CD4-positive, alpha-beta memory T cell (primary cell): ENCODE results near the gene SNAP47. TPM values are rescaled to one million over a fixed set of nuclear protein-coding genes. Genes with fewer than 3 reads are reported as not detected.

Source experiments
- CTCF ChIA-PET: fragments of 350-600 bp; sonication (Branson Sonifier 250); formaldehyde crosslinking; loops from one replicate; lab custom pipeline; 2021; ENCODE audit warnings: inconsistent platforms; ENCODE audit not compliant: partially characterized antibody; lab: Charles Lee
- POLR2A ChIA-PET: fragments of 350-600 bp; sonication (Branson Sonifier 250); formaldehyde crosslinking; loops from one replicate; lab custom pipeline; 2021; ENCODE audit not compliant: partially characterized antibody; lab: Charles Lee
- DNase-seq, 5 donors: peaks; one replicate each; pipeline versions ENCODE4 v3.0.0 to v3.0.0-alpha.2; 2020 to 2022; ENCODE audit warnings: mixed read lengths in 1 of 5
- H3K27ac ChIP-seq: one replicate; pipeline ENCODE4 v1.7.0; 2013; ENCODE audit warnings: low read depth, low read length
- H3K27me3 ChIP-seq: 2 replicates; pipeline ENCODE4 v1.7.0; 2013; ENCODE audit warnings: mild to moderate bottlenecking, low read length, moderate library complexity; ENCODE audit not compliant: insufficient read depth
- H3K36me3 ChIP-seq: 2 replicates; pipeline ENCODE4 v1.7.0; 2013; ENCODE audit warnings: mild to moderate bottlenecking, low read length, moderate library complexity; ENCODE audit not compliant: insufficient read depth
- H3K4me1 ChIP-seq: 2 replicates; pipeline ENCODE4 v1.7.0; 2013; ENCODE audit warnings: mild to moderate bottlenecking, low read length, moderate library complexity; ENCODE audit not compliant: insufficient read depth
- H3K4me3 ChIP-seq, 2 donors: one replicate each; pipeline ENCODE4 v1.7.0; 2013; ENCODE audit warnings: low read length in 2 of 2, mild to moderate bottlenecking in 1 of 2
- H3K9me3 ChIP-seq, 2 donors: one replicate each; pipeline ENCODE4 v1.7.0; 2013; ENCODE audit warnings: low read length in 2 of 2, control low read depth in 1 of 2; ENCODE audit not compliant: control insufficient read depth in 1 of 2
- H3K27ac Mint-ChIP-seq, 7 donors: one replicate each; pipeline ENCODE4 v1.8.0; 2020 to 2021; ENCODE audit warnings: mixed read lengths in 7 of 7, mild to moderate bottlenecking in 6 of 7, inconsistent platforms in 3 of 7, moderate library complexity in 3 of 7
- H3K27me3 Mint-ChIP-seq, 2 donors: one replicate each; pipeline ENCODE4 v1.8.0; 2020 to 2021; ENCODE audit warnings: mixed read lengths in 2 of 2
- H3K36me3 Mint-ChIP-seq, 2 donors: one replicate each; pipeline ENCODE4 v1.8.0; 2020 to 2021; ENCODE audit warnings: mixed read lengths in 2 of 2, inconsistent platforms in 1 of 2, mild to moderate bottlenecking in 1 of 2
- H3K4me1 Mint-ChIP-seq, 4 donors: one replicate each; pipeline ENCODE4 v1.8.0; 2020 to 2021; ENCODE audit warnings: mixed read lengths in 4 of 4, mild to moderate bottlenecking in 1 of 4
- H3K4me3 Mint-ChIP-seq, 8 donors: one replicate each; pipeline ENCODE4 v1.8.0; 2020 to 2021; ENCODE audit warnings: mixed read lengths in 8 of 8, mild to moderate bottlenecking in 7 of 8, moderate library complexity in 6 of 8, inconsistent platforms in 3 of 8
- H3K9me3 Mint-ChIP-seq, 8 donors: one replicate each; pipeline ENCODE4 v1.8.0; 2020 to 2021; ENCODE audit warnings: mixed read lengths in 8 of 8, mild to moderate bottlenecking in 5 of 8, inconsistent platforms in 3 of 8, moderate library complexity in 1 of 8
- intact Hi-C: fragments of 100-400 bp; cut with micrococcal nuclease; formaldehyde crosslinking; loops from one replicate; pipeline ENCODE4 v1.15.1; 2023
- polyA plus RNA-seq, 2 donors: library from polyadenylated mRNA; unstranded; fragments of 300-500 nt; fragmentation: Illumina TruSeq; gene quantifications; one replicate each; pipeline ENCODE4 v1.2.3, GENCODE V29; 2021
- total RNA-seq, 2 experiments: library from RNA; stranded (reverse); gene quantifications; one replicate each; pipeline ENCODE4 v1.2.3, GENCODE V29; 2021

The SNAP47 gene
- total and polyA plus RNA-seq, 4 experiments from 2014 or later: 27.0 to 53.6 (median 38.5) TPM

DNA sequence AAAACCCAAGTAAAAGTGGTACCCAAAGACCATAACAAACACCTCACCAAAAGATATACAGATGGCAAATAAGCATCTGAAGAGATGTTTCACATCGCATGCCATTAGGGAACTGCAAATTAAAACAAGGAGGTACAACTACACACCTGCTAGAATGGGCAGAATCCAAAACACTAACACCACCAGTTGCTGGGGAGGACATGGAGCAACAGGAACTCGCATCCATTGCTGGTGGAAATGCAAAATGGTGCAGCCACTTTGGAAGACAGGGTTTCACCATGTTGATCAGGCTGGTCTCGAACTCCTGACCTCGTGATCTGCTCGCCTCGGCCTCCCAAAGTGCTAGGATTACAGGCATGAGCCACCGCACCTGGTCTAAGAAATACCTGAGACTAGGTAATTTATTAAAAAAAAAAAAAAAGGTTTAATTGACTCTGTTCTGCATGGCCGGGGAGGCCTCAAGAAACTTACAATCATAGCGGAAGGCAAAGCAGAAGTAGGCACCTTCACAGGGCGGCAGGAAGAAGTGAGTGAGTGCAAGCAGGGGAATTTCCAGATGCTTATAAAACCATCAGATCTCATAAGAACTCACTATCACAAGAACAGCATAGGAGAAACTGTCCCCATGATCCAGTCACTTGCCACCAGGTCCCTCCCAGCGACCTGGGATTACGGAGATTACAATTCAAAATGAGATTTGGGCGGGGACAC is 50.0 kb downstream of the SNAP47 start:
- H3K4me3 ChIP-seq: no peak overlapping the region
- Mint-ChIP-seq H3K27ac (peak overlapping the region in 1 of 7 donors; percentile 42), H3K36me3 (peaks cover 2 to 3% of the 10 kb centered on the region in 2 donors), H3K9me3 (no peaks in the 10 kb centered on the region), H3K4me3 (peak overlapping the region in 3 of 8 donors; percentile 13 to 31 (median 23)), H3K27me3 (no peaks in the 10 kb centered on the region), H3K4me1 (peaks cover 8 to 31% (median 21%) of the 10 kb centered on the region in 4 donors)
- no peak overlapping the region for H3K27ac ChIP-seq
- intact Hi-C loops: loop anchor here (5.0 kb wide), 2 partner anchors 102 to 382 kb away; partner anchors contain the start of gene IBA57
- no peak for DNase-seq
- peaks cover 28% of the 10 kb centered on the region for H3K4me1 ChIP-seq
- H3K36me3 ChIP-seq: no peaks in the 10 kb centered on the region
- CTCF ChIA-PET: no interaction called here
- no peaks in the 10 kb centered on the region for H3K9me3 ChIP-seq
- POLR2A ChIA-PET: interaction anchor here (3.0 kb wide), 1 partner anchor 19 kb away, joined by 61 read pairs; no protein-coding TSS in a partner anchor
- H3K27me3 ChIP-seq: no peaks in the 10 kb centered on the region

DNA sequence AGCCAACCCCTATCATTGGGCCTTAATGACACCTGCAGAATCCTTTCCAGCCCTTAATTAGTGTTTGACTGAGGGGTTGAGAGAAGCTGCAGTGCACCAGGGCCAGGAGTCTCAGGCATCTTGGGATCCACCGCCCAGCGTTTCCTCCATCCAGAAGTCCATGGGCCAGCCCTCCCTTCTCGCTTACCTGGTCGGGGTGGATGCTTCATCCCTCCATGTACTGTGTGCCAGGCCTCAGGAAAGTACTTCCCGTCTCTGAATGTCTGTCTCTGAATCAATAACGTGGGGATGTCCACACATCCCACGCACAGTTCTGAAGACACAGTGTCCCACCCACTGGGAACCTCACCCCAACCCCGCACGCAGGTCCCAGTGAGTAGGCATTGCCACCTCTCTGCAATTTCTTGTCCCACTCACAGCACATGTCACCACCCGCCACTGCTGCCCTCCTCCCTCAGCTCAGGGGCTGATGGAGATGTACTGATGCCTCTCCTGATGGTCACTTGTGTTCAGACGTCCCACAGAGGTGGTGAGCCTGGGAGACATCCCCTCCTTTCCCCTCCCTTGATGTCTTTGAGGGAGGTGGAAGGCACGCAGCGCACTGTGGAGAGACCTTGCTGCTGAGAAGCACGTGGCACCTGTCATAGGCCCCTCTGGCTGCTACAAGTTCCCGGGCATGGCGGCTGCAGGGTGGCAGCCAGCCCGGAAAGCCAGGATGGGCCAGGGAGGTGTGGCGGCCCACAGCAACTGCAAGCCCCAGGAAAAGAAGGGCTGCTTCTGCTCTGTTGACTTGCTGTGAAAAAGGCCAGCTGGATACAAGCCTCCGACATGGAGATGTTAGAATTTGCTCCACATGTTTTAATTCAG is 50.8 kb downstream of the SNAP47 start:
- Histone ChIP-seq H3K4me1 (peaks cover 28% of the 10 kb centered on the region), H3K27me3 (no peaks in the 10 kb centered on the region), H3K36me3 (no peaks in the 10 kb centered on the region), H3K9me3 (no peaks in the 10 kb centered on the region), H3K27ac (no peak overlapping the region), H3K4me3 (no peak overlapping the region)
- Mint-ChIP-seq H3K27ac (peak overlapping the region in 4 of 7 donors; percentile 30 to 55 (median 43)), H3K4me3 (peak overlapping the region in 7 of 8 donors; percentile 8 to 65 (median 46)), H3K36me3 (peaks cover 0 to 3% of the 10 kb centered on the region in 2 donors), H3K27me3 (no peaks in the 10 kb centered on the region), H3K9me3 (no peaks in the 10 kb centered on the region), H3K4me1 (peaks cover 8 to 35% (median 21%) of the 10 kb centered on the region in 4 donors)
- ChIA-PET CTCF (interaction anchor here (4.2 kb wide), 1 partner anchor 22 kb away, joined by 43 read pairs; no protein-coding TSS in a partner anchor), POLR2A (interaction anchor here (3.0 kb wide), 1 partner anchor 20 kb away, joined by 61 read pairs; no protein-coding TSS in a partner anchor)
- intact Hi-C loops: loop anchor here (5.0 kb wide), 2 partner anchors 101 to 381 kb away; partner anchors contain the start of gene IBA57
- no peak for DNase-seq

DNA sequence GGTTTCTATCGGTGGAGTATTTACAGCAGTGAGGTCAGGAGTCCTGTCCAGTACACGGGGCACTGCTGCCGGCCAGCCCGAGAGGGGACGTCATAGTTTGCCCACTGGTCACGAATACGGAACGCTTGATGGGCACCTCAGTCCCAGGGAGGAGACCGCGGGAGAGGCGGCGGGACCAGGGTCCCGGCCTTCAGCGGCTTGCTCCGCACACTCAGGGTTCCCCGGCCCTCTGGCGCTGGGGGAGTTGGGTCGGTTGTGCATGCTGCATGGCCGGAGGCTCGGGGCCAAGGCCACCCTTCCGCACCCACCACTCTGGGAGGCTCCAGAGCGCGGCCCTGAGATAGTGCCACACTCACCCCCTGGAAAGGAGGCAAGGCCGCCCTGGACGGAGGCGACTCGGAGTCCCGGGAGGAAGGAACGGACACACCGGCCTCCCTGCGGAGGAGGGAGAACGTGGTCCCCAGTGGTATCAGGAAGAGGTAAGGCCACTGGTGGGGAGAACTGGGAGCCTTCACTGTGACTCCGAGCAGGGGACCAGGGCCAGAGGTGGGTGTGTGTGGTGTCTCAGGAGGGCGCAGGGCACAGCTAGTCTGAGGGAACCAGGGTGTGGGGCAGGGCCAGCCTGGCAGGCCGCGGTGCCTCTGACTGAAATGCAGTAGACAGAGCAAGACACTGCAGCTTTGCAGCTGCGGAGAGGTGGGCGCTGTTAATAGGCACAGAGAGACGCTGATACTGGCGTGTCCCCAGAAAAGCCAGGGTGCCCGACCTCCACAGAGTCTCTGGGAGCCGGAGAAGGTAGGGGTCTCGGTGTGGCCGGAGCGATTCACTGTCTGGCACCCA is 51.7 kb downstream of the SNAP47 start:
- intact Hi-C loops: loop anchor here (5.0 kb wide), 2 partner anchors 100 to 380 kb away; partner anchors contain the start of gene IBA57
- Histone ChIP-seq H3K36me3 (no peaks in the 10 kb centered on the region), H3K27me3 (no peaks in the 10 kb centered on the region), H3K27ac (peak overlapping the region; percentile 53), H3K9me3 (no peaks in the 10 kb centered on the region), H3K4me1 (peaks cover 28% of the 10 kb centered on the region), H3K4me3 (peak overlapping the region in 1 of 2 donors; percentile 89)
- H3K9me3 Mint-ChIP-seq: no peaks in the 10 kb centered on the region
- peaks cover 0 to 3% of the 10 kb centered on the region in 2 donors for H3K36me3 Mint-ChIP-seq
- ChIA-PET POLR2A (interaction anchor here (0.7 to 3.4 kb wide), 14 partner anchors 7 to 379 kb away, joined by 3 to 61 read pairs (median 5); partner anchors contain the start of gene IBA57), CTCF (interaction anchor here (4.2 kb wide), 1 partner anchor 23 kb away, joined by 43 read pairs; no protein-coding TSS in a partner anchor)
- peaks cover 12 to 44% (median 22%) of the 10 kb centered on the region in 4 donors for H3K4me1 Mint-ChIP-seq
- peak overlapping the region; percentile 83 to 89 (median 84) for H3K4me3 Mint-ChIP-seq
- H3K27ac Mint-ChIP-seq: peak overlapping the region in 6 of 7 donors; percentile 81 to 86 (median 84)
- H3K27me3 Mint-ChIP-seq: no peaks in the 10 kb centered on the region
- peak in 2 of 5 donors; percentile 13 to 15 for DNase-seq

DNA sequence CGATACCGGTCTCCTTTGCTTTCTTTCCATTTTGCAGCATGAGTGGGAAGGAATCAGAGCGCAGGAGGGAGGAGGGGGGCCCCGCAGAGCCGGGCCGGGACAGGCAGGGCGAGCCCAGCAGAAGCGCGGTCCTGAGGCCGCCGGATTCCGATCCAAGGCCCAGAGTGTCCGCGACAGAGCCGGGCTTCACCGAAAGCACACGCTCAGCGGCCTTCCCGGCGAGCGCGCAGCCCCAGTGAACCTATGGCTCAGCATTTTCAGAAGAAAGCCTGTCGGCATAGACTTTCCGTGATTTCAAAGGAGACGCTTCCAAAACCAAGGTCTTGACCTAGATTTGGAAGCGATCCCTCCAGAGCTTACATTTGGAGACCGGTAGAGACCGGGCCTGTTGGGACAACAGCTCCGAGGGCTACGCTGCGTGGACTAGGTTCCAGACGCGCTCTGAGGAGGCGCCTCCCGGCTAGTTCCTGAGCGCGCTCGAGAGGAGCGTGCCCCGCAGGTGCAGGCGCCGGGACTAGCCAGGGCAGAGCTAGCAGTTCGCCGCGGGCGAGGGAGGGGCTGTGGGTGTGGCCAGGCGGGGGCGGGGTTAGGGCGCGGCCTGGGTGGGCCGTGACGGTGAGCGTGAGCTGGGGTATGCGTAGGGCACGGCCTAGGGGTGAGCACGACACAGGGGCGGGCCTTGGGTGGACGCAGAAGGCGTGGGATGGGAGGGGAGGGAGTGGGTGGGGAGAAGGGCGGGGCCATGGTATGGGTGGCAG is 52.5 kb downstream of the SNAP47 start:
- H3K4me3 ChIP-seq: peak overlapping the region; percentile 69 to 89
- peaks cover 13 to 46% (median 22%) of the 10 kb centered on the region in 4 donors for H3K4me1 Mint-ChIP-seq
- intact Hi-C loops: loop anchor here (1.0 to 5.0 kb wide), 7 partner anchors 21 to 380 kb away; partner anchors contain the start of genes IBA57, JMJD4, MRPL55 and SNAP47
- DNase-seq: peak; percentile 91 to 96 (median 93)
- H3K9me3 Mint-ChIP-seq: no peaks in the 10 kb centered on the region
- peak overlapping the region; percentile 57 to 86 (median 83) for H3K27ac Mint-ChIP-seq
- CTCF ChIA-PET: interaction anchor here (1.0 to 4.2 kb wide), 3 partner anchors 23 to 166 kb away, joined by 4 to 43 read pairs (median 5); no protein-coding TSS in a partner anchor
- H3K27me3 Mint-ChIP-seq: no peaks in the 10 kb centered on the region
- no peaks in the 10 kb centered on the region for H3K36me3 ChIP-seq
- no peaks in the 10 kb centered on the region for H3K9me3 ChIP-seq
- H3K27ac ChIP-seq: peak overlapping the region; percentile 53
- peaks cover 28% of the 10 kb centered on the region for H3K4me1 ChIP-seq
- H3K36me3 Mint-ChIP-seq: peaks cover 0 to 3% of the 10 kb centered on the region in 2 donors
- POLR2A ChIA-PET: interaction anchor here (0.7 to 3.4 kb wide), 18 partner anchors 8 to 378 kb away, joined by 3 to 61 read pairs (median 4); partner anchors contain the start of gene IBA57
- no peaks in the 10 kb centered on the region for H3K27me3 ChIP-seq
- peak overlapping the region; percentile 83 to 89 (median 84) for H3K4me3 Mint-ChIP-seq

DNA sequence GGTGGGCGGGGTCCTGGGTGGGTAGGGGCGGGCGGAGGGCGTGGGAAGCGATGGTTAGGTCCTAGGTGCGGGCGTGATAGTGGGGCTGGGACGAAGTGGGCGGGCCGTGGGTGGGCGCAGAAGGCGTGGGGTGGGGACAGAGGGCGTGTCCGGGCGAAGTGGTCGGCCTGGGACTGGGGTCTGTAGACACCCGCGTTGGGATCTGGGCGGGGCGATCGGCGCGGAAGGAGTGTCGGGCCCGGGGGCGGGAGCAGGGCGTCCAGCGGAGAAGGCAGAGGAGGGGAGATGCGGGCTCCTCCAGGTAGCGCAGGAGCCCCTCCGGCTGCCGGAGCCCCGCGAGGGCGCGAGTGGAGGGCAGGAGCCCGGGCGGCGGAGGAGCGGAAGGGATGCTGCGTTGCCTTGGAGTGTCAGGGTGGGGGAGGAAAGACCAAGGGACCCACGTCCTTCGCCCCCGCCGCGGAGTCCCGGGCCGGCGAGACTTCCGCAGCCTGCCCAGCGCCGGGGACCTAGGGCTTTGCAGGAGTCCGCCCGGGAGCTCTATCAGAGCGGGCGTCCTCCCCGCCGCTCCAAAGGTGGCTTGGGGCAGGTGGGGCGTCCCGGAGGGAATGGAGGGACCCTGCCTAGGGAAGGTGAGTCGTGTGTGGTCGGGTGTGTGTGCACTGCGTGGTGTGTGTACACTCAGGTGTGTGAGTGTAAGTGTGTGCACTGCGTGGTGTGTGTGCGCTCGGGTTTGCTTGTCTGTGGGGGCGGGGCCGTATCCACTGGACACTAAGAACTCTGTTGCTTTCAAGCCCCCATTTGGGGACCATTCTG is 53.2 kb downstream of the SNAP47 start:
- Histone ChIP-seq H3K27ac (peak overlapping the region; percentile 47), H3K4me3 (peak overlapping the region; percentile 17 to 62), H3K4me1 (peaks cover 28% of the 10 kb centered on the region), H3K27me3 (no peaks in the 10 kb centered on the region), H3K36me3 (no peaks in the 10 kb centered on the region), H3K9me3 (no peaks in the 10 kb centered on the region)
- intact Hi-C loops: loop anchor here (1.0 to 5.0 kb wide), 7 partner anchors 22 to 379 kb away; partner anchors contain the start of genes IBA57, JMJD4, MRPL55 and SNAP47
- no peaks in the 10 kb centered on the region for H3K27me3 Mint-ChIP-seq
- no peaks in the 10 kb centered on the region for H3K9me3 Mint-ChIP-seq
- peak overlapping the region; percentile 47 to 86 (median 73) for H3K27ac Mint-ChIP-seq
- CTCF ChIA-PET: interaction anchor here (1.0 to 4.2 kb wide), 3 partner anchors 24 to 165 kb away, joined by 4 to 43 read pairs (median 5); no protein-coding TSS in a partner anchor
- POLR2A ChIA-PET: interaction anchor here (0.7 to 3.4 kb wide), 17 partner anchors 9 to 378 kb away, joined by 3 to 61 read pairs (median 5); partner anchors contain the start of gene IBA57
- no peaks in the 10 kb centered on the region for H3K36me3 Mint-ChIP-seq
- peaks cover 13 to 46% (median 22%) of the 10 kb centered on the region in 4 donors for H3K4me1 Mint-ChIP-seq
- peak in 4 of 5 donors; percentile 78 to 82 (median 80) for DNase-seq
- peak overlapping the region; percentile 79 to 93 (median 84) for H3K4me3 Mint-ChIP-seq
